ENCODE data around the gene HPS1.
A peak's percentile ranks its signal among the peaks of the same experiment; 100 is the strongest.

HPS1 gene

DNA sequence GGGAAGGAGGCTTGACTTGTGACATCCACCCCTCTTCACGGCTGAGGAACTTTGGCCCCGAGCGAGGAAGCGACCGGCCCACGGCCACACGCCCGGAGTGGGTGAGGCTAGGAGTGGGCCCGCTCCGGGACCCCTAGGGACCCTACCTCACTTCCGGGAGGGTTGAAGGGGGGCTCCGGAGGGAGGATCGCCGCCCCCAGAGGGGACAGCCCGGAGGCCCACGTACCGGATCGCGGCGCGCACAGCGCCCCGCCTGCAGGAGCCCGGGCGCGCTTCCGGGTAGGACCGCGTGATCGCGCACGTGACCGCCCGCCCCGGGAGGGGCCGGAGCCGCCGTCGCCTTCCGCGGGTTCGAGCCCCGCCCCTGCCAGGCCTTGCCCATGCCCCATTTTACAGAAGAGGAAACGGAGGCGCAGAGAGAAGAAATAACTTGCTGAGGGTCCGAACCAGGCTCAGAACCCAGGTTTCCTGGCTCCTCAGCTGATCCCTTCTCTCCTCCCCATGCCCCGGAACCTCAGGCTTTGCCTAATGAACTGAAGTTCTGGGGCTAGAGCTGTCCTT lies at the start of gene HPS1:
Gene HPS1 (minus strand): TSS at position 275 of the 561 bp plus-strand sequence. CDS start 3,695 bp downstream, outside the sequence.
- peak; percentile 37 for DNase-seq (ENCODE audit: low spot score)

GRCh38 chr10:98492763-98493162 lies 46.0 kb upstream of the HPS1 start:
- no peak for DNase-seq (ENCODE audit: low spot score)

DNA sequence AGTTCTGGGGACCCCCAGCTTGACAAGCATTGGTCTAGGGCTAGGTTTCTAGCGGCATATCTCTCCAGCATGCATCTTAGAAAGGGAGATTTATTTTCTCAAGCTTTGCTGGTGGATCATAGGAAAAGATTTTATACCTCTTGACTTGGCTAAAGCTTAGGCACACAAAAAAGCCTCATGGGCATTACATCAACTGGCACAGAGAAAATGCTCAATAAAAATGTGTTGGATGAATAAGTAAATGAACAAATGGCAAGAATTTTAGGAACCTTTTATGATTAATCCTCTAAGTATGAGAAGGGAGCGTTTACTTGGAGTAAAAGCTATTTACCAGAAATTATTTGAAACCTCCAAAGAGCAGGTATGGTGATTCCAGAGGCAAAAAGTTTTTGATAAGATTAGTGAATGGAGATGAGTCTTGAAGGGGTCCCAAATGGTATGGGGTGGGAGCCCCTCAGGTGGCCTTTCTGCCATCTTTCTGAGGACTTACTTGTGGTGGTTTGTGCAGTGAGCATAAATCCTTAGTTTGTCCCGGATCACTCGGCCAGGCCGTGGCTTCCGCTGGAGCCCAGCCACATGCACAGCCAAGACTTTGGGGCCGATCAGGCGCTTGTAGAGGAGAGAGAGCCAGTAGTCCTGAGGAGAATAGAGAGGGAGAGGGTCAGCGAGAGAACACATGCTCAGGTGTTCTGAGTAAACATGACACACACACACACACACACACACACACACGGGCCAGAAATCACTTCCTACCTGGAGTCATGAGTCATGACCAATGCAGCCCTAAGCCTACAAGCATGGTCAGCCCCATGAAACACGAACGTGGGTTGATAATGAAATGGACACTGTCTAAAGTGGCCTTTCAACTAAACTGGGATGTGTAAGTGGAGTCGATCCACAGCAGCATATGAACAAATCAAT lies 43.1 kb upstream of the HPS1 start:
- DNase-seq (ENCODE audit: low spot score) = no peak

DNA sequence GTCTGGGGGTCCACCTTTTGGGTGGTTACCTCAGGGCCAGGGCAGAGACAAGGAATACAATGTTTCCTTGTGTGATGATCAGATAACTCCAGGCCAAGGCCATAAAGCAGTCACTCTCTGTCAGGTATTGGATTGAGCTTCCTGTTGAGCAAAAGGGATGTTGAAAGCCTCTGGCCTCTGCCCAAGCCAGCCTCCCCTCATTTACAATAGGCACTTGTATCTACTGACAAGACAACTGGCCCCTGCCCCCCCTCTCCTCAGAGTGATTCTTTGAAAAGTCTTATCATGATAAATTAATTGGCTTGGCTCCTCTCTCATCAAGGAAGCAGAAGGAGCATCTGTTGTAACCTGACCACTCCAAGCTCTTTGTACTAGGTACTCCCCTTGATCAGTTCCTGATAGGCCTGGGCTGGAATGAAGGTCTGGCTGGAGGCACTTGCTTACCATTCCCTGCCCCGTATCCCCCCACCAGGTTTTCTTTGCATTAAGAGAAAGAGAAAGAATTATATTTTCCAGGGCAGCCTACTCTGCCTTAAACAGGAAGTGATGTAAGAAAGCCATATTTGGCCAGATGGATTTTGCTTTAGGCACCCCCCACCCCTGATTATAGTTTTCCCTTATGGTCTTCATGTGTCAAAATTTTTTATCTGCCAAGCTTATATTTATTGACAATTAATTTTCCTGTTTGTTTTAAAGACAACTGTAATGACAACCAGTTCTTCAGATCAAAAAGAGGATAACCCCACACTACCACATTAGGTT lies 42.1 kb upstream of the HPS1 start:
- DNase-seq (ENCODE audit: low spot score) = no peak

DNA sequence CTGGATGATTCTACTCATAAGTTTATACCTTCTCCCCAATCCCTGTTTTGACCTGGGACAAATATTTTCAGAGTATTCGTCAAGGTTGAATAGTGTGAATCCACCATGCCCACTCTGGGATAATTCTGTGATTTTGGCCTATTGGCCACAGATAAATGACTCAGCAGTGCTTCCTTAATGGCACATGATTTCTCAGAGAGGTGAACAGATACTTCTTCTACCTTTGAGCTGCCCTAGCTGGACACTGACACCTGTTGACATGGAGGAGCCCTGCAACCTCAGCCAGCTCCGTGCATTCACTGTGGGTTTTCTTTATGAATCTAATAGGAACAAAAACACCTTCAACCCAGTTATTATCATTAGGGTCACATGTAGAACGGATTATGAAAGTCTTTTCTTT lies 40.9 kb upstream of the HPS1 start:
- no peak for DNase-seq (ENCODE audit: low spot score)

DNA sequence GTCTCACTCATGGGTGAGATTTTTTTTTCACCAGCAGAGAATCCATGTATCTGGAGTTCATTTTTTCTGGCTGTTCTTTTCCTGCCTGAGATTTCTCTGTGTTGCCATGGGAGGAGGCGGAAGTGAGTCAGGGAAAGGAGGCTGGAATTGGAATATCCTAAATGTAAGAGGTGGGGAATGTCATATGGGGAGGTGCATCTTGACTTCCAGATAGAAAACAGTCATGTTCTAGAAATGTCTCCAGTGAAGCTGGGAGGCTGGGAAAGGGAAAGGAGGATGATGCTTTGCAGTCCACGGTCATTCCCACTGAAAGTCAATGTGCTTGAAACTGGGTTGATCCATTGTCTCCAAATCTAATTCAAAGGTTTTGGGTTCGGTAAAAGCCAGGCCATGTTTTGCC lies 39.7 kb upstream of the HPS1 start:
- DNase-seq (ENCODE audit: low spot score) = no peak

DNA sequence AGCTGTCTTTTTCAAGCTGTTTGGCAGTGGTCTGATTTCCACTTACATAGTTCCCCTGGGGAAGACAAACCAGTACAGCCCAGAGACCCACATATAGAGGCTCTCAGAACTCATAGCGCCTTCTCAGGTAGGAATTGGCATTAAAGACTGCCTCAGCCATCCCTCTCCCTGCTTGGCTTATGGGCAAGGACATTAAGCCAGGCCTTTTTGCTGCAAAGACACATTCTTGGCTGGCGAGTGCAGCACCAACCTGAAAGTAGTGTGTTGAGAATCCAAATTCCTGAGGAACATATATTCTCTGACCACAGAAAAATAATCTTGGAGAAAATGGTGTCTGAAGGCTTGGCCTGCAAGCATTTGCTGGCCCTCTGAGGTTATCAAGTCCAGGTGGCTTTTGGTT lies 39.2 kb upstream of the HPS1 start:
- no peak for DNase-seq (ENCODE audit: low spot score)

- DNase-seq (ENCODE audit: low spot score) = no peak
Observed at GRCh38 chr10:98483658-98484057, 36.9 kb upstream of the HPS1 start.

GRCh38 chr10:98482096-98482495 lies 35.4 kb upstream of the HPS1 start:
- no peak for DNase-seq (ENCODE audit: low spot score)

DNA sequence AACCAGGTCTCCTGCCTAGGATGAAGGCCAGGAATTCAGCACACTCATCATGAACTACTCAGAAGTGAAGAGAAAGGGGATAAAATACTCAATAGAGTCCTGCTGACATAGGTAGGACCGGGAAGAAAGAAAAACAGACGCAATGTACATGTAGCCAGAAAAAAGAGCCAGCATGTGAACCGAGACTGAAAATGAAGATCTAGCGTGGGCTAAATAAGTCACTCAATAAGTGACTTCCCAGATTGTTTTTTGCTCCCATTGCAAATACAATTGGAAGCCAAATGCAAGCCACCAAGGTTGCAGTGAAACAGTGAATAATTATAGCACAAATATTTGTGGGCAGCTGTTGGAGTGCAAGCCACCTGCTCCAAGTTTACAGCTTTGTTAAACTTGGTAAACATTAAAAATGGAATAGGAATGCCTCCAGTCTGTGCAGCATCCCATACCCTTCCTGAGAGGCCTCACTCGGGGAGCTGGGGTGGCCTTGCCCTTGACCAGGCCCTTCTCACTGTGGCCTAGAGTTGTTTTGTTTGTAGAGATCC lies 34.7 kb upstream of the HPS1 start:
- no peak for DNase-seq (ENCODE audit: low spot score)

DNA sequence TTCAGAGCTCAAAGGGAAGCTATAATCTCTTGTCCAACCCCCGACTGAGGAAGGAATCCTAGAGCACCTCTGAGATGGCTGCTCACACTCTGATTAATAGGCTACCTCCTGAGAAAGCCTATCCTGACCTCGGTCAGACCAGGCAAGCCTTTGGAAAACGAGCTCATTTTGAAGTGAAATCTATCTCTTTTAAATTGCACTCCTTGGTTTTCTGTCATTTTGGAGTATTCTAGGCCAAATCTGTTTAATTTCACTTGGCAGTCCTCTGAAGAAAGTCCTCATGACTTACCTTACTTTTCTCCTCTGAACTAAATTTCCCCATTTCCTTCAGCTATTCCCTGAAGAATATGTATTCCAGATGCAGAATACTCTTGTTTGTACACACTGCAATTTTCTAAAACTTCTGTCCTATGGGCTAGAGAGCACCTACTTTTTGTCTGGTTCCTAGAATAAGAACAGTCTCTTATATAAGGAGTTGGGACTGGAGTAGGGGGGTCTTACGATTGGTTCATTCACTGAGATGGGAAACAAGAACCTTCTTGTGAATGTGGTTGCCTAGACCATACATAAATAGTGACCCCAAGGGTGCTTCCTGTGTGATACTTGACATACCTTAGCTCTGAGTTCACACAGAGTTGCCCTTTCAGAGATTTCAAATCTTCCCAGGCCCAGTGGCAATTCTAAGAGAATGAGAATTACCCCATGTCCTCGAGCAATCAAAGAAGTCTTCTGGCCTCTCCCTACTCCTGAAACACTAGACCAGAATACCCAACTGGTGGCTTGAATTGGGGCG lies 31.9 kb upstream of the HPS1 start:
- DNase-seq (ENCODE audit: low spot score) = no peak

GRCh38 chr10:98477861-98478260 lies 31.1 kb upstream of the HPS1 start:
- no peak for DNase-seq (ENCODE audit: low spot score)

DNA sequence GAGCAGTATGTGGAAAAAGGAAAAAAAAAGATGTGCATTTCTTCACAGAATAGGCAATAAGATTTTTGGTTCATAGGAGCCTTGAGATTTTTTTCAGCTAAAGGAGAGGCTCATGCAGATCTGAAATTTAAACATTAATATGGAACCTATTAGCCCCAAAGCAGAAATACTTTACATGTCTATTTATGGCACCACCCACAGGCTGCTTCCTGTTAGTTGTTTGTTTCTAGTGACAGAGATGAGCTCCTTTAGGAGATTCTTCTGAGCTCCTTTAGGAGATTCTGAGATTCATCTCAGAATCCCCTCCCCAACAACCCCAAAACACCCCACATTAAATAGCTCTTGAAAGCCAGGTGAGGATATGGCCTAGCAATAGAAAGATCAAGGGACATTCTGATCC lies 27.9 kb upstream of the HPS1 start:
- no peak for DNase-seq (ENCODE audit: low spot score)

- no peak for DNase-seq (ENCODE audit: low spot score)
Observed at GRCh38 chr10:98472196-98472595, 25.5 kb upstream of the HPS1 start.

DNA sequence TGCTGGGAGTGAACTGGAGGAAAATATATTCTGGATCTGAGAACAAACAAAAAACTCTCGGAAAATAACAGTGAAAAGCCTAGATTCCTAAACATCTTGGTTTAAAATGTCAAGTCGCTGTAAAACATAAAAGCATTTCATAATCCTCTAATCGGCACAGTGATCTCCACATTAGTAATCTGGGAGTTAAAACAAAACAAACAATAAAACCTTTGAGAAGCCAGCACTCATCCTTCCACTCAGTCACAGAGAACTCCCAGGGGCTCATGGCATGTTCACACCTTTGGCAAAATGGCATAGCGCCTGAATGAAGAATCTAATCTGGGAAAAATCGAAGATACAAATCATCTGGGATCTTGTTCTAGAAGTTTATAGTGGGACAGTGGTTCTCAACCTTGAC lies 24.1 kb upstream of the HPS1 start:
- no peak for DNase-seq (ENCODE audit: low spot score)

- DNase-seq (ENCODE audit: low spot score) = no peak
Observed at GRCh38 chr10:98469001-98469931, 22.5 kb upstream of the HPS1 start.

DNA sequence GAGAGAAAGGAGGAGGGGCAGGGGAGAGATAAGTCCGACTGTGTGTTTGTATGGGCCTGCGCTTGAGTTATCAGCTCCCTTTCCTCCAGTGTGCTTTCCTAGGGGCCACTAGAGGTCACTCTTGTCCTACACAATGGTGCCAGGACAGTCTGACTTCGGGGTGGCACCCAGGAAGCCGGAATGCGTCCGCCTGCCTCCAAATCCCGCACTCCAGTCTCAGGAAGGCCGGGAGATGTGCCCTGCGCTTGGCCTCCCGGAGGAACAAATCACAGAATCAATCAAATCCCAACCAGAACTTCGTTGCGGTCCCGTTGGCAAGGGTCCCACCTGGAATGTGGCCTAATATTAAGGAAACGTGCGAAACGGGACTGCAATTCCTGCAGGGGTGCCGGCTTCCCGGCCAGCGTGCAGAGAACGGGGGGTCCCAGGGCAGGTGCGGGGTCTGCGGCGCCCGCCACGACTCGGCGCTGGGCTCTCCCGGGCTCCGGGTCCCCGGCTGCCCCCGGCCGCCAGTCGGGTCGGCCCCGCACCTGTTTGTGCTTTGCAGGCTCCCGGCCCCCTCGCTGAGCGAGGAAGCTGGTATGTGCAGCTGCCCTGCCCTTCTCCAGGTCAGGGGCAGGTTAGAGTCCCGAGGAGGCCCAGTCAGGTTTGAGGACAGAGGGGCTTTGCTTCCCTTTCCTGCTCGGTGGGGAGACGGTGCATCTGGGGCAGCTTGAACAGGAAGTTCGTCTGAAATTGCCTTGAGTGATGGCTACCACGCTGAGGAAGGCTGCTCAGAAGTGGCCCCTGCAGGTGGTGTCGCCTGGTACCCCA lies 21.0 kb upstream of the HPS1 start:
- peak; percentile 91 for DNase-seq (ENCODE audit: low spot score)

GRCh38 chr10:98466861-98467505 lies 20.2 kb upstream of the HPS1 start:
- no peak for DNase-seq (ENCODE audit: low spot score)

- no peak for DNase-seq (ENCODE audit: low spot score)
Observed at GRCh38 chr10:98465866-98466265, 19.1 kb upstream of the HPS1 start.

All from pons (tissue), 1 donor.